HUES64 (cell line): ENCODE measurements around the gene DGUOK.
A peak's percentile ranks its signal among the peaks of the same experiment; 100 is the strongest.

Experiments
- H3K27ac ChIP-seq: 2 replicates; pipeline ENCODE4 v1.7.0; 2013; ENCODE audit warnings: low read depth, low read length, inconsistent platforms
- H3K27me3 ChIP-seq: 2 replicates; pipeline ENCODE4 v1.6.1; 2013; ENCODE audit warnings: mild to moderate bottlenecking, low read length; ENCODE audit not compliant: insufficient read depth
- H3K36me3 ChIP-seq: 2 replicates; pipeline ENCODE4 v1.6.1; 2013; ENCODE audit warnings: mild to moderate bottlenecking, low read length; ENCODE audit not compliant: insufficient read depth
- H3K4me1 ChIP-seq: 2 replicates; pipeline ENCODE4 v1.6.1; 2013; ENCODE audit warnings: mild to moderate bottlenecking, low read length, moderate library complexity; ENCODE audit not compliant: insufficient read depth
- H3K4me3 ChIP-seq: 2 replicates; pipeline ENCODE4 v1.5.1; 2013; ENCODE audit warnings: mild to moderate bottlenecking, low read length, moderate library complexity
- H3K9ac ChIP-seq: 2 replicates; pipeline ENCODE4 v1.6.1; 2013; ENCODE audit warnings: mild to moderate bottlenecking, low read depth, low read length
- H3K9me3 ChIP-seq: 2 replicates; pipeline ENCODE4 v1.6.1; 2013; ENCODE audit warnings: low read depth, low read length; ENCODE audit not compliant: insufficient read depth
- WGBS: fragments of 150-250, 120-280 bp; methylation state at CpG from one replicate; pipeline ENCODE4 v1.1.7; 2013; ENCODE audit warnings: missing lambda C conversion rate; 5-methylcytosine and 5-hydroxymethylcytosine counted together

Gene DGUOK

DNA sequence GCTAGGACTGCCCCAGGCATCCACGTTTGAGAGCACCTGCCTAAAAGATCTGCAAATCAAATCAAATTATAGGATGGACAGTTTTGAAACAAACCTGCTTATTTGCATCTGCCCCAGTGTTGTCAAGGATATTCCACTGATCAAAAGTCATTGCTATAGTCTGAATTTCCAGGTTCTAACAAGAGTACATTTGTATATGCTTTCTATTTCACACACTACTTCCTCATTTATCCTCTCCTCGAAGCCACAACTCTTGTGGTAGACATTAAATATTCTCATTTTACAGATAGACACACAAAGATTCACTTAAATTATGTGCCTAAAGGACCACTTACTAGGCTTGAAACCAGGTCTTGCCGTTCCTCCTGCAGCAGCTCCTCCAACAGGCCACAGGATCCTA lies 46.2 kb downstream of the DGUOK start:
- Histone ChIP-seq H3K27me3 (peaks cover 8% of the 10 kb centered on the region; the same call in 1 of the 2 replicates), H3K27ac (no peak overlapping the region), H3K36me3 (no peaks in the 10 kb centered on the region), H3K4me3 (no peak overlapping the region), H3K9me3 (no peaks in the 10 kb centered on the region), H3K9ac (no peak overlapping the region), H3K4me1 (no peaks in the 10 kb centered on the region)
- 83% methylated on average over 3 of the region's 3 CpGs for WGBS

DNA sequence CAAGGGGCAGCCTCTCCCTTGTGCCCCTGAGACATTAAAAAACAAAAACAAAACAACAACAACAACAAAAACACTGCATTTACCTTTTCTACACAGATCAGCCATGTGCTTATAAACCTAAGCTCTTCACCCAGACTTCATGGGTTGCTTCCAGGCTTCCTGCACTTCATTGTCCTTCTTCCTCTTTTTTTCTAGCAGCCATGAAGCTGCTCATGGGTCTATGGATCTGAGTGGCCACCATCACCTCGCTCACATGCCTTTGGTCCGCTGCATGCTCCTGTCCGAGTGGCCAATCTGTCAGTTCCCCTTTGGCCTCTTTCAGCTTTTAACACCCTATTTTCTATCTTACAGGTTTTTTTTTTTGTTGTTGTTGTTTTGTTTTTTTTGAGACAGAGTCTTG lies 49.1 kb downstream of the DGUOK start:
- Histone ChIP-seq H3K9me3 (no peaks in the 10 kb centered on the region), H3K4me3 (no peak overlapping the region), H3K27me3 (peaks cover 31% of the 10 kb centered on the region), H3K36me3 (no peaks in the 10 kb centered on the region), H3K9ac (no peak overlapping the region), H3K27ac (no peak overlapping the region), H3K4me1 (peaks cover 7% of the 10 kb centered on the region; the same call in 1 of the 2 replicates)
- 95% methylated on average over 3 of the region's 3 CpGs for WGBS

DNA sequence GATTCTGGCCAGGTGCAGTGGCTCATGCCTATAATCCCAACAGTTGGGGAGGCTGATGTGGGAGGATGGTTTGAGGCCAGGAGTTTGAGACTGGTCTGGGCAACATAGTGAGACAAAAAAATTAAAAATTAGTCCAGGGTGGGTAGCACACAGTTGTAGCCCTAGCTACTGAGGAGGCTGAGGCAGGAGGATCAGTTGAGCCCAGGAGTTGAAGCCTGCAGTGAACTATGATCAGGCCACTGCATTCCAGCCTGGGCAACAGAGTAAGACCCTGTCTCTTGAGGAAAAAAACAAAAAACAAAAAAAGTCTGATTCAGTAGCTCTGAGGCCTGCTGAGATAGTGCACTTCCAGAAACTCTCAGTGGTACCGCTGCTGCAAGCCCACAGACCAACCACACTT lies 50.1 kb downstream of the DGUOK start:
- no peak overlapping the region for H3K4me3 ChIP-seq
- no peak overlapping the region for H3K27ac ChIP-seq
- H3K36me3 ChIP-seq = no peaks in the 10 kb centered on the region
- peaks cover 13% of the 10 kb centered on the region; the same call in 1 of the 2 replicates for H3K4me1 ChIP-seq
- no peaks in the 10 kb centered on the region for H3K9me3 ChIP-seq
- WGBS = 95% methylated on average over 1 of the region's 1 CpG
- peaks cover 42% of the 10 kb centered on the region for H3K27me3 ChIP-seq
- no peak overlapping the region for H3K9ac ChIP-seq

DNA sequence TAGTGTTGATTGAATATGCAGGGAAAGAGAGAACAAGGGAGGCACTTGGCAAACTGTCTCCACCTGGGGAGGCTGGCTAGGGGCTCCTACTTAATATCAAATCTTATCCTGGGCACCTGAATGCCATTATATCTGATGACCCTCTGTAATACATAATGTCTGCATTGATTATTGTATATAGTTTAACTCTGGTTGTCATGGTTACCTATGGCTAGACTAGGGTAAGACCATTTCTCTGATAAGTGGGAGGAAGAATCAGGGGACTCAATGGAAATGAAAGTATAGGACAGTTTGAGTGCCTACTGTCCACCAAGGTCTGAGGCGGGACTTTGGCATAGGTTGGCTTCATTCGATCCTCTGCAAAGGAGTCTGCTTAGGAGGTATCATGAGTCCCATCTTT lies 50.8 kb downstream of the DGUOK start:
- no peaks in the 10 kb centered on the region for H3K36me3 ChIP-seq
- no peak overlapping the region for H3K4me3 ChIP-seq
- H3K4me1 ChIP-seq = peaks cover 16% of the 10 kb centered on the region; the same call in 1 of the 2 replicates
- no peak overlapping the region for H3K9ac ChIP-seq
- WGBS = 98% methylated on average over 2 of the region's 2 CpGs
- H3K27me3 ChIP-seq = peaks cover 48% of the 10 kb centered on the region
- no peaks in the 10 kb centered on the region for H3K9me3 ChIP-seq
- no peak overlapping the region for H3K27ac ChIP-seq

DNA sequence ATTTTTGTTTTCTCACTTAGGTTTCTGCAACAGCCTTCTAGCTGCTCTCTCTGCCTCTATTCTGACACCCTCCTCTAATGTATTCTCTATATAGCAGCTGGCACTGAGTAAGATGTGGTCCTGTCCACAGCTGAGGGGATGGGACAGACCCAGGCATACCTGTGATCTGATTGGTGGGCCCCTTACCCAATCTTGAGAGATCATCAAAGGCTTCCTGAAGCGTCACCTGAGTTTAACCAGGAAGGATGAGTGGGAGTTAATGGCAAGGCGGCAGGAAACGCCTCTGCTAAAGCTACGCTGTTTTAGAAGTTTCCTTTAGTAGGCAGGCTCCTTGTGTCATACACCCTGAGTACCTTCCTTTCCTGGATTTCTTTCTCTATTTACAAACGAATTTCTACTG lies 52.3 kb downstream of the DGUOK start:
- no peak overlapping the region for H3K4me3 ChIP-seq
- 59% methylated on average over 5 of the region's 5 CpGs for WGBS
- no peaks in the 10 kb centered on the region for H3K9me3 ChIP-seq
- peaks cover 24% of the 10 kb centered on the region for H3K4me1 ChIP-seq
- H3K27ac ChIP-seq = no peak overlapping the region
- no peaks in the 10 kb centered on the region for H3K36me3 ChIP-seq
- H3K9ac ChIP-seq = no peak overlapping the region
- peaks cover 64% of the 10 kb centered on the region for H3K27me3 ChIP-seq

DNA sequence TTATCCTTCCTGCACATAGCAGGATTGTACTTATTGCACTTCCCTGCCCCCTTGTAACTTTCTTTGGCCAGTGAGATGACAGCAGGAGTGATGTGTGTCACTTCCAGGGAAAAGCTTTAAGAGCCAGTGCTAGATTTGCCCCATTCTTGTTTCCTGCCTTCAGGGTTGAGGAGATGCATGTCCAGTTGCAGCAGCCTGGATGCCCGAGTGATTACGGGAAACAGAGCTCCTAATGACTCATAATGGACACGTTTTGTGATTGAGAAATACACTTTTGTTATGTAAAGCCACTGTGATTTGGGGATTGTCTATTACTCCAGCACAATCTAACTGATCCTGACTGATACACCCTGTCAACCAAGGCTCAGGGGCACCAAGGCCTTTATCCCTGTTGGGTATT lies 53.0 kb downstream of the DGUOK start:
- Histone ChIP-seq H3K4me1 (peaks cover 24% of the 10 kb centered on the region), H3K9me3 (no peaks in the 10 kb centered on the region), H3K9ac (no peak overlapping the region), H3K27me3 (peaks cover 69% of the 10 kb centered on the region), H3K36me3 (no peaks in the 10 kb centered on the region), H3K27ac (no peak overlapping the region), H3K4me3 (no peak overlapping the region)
- 56% methylated on average over 3 of the region's 3 CpGs for WGBS

DNA sequence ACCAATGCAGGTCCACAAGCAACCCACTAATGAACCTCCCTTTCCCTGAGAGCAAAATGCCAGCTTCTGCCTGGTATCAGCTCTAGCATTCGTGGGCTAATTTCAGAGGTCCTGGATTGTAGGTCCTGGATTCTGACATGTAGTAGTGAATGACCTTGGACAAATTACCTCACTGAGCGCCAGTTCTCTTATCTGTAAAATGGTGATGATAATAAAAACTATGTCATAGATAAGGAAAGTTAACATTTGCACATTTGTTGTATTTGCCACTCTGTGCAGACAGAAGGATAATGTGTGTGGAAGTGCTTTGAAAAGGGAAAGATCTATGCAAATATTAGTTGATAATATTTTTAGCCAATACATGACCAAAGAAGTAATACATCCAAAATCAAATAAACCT lies 53.9 kb downstream of the DGUOK start:
- Histone ChIP-seq H3K9me3 (no peaks in the 10 kb centered on the region), H3K27ac (no peak overlapping the region), H3K9ac (no peak overlapping the region), H3K36me3 (no peaks in the 10 kb centered on the region), H3K27me3 (peaks cover 69% of the 10 kb centered on the region), H3K4me3 (peak overlapping the region; percentile 62), H3K4me1 (peaks cover 24% of the 10 kb centered on the region)
- WGBS = 91% methylated on average over 2 of the region's 2 CpGs

DNA sequence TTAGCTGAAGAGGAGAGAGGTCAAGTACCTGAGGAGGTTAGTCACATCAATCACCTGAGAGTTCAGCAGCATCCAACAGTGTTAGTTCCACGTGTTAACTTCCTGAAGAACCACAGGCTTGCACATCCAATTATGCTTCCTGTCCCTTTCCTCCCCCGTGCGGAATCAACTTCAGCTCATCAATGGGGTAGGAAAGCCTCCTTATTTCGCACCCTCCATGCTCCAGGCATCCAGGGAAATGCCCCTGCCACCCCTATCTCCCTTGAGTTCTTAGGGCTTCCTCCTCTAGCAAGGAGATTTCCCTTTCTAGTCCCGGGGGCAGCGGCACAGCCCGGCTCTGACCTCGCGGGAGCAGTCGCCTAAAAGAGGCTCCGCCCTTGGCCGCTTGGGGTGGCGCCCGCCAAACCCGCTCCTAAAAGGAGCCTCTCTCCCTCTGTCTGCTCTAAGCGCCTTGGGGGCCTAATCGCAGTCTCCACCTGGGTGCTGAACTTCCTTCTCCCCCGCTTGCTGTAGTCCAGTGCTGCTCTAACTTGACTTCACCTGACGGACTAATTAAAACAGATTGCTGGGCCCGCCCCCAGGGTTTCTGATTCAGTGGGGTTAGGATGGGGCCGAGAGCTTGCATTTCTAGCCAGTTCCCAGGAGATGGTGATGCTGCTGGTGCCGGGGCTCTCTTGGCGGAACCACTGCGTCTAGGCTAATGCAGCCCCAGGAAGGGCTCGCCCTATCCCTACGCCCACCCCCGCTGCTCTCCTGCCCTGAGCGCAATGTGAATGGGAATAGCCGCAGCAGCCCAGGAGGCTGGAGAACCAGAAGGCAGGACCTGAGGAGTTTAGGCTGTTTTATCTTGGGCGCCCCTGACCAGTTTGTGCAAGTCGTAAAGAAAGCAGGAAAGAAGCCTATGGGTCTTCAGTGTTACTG lies 54.7 kb downstream of the DGUOK start:
- H3K9me3 ChIP-seq = no peaks in the 10 kb centered on the region
- peaks cover 31% of the 10 kb centered on the region for H3K4me1 ChIP-seq
- no peak overlapping the region for H3K27ac ChIP-seq
- H3K27me3 ChIP-seq = peaks cover 69% of the 10 kb centered on the region
- H3K9ac ChIP-seq = peak overlapping the region; percentile 48
- WGBS = 3% methylated on average over 31 of the region's 31 CpGs
- H3K4me3 ChIP-seq = peak overlapping the region; percentile 62
- H3K36me3 ChIP-seq = 0 out of 2 replicates have a peak, but pooled peaks cover 1% of the 10 kb centered on the region

DNA sequence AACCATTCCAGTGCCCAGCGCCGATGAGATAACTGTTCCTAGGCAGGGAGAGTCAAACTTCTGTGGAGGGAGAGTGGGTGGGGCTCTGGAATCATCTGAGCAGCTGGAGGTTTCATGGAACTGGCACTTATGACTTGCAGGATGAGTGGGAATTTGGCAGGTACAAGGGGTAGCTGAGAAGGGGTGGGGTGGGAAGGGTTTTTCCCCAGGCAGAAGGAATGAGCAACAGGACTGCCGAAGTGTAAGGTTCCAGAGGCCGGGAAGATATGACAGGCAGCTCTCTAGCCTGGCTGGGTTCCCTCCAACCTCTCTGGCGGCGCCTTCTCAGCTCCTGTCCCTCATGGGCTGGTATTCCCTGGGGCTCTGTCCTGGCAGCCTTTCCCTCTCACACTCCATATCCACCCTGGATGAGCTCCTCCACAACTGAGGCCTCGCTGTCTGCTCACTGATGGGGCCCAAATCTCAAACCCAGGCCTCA lies 55.5 kb downstream of the DGUOK start:
- H3K27me3 ChIP-seq = peaks cover 68% of the 10 kb centered on the region
- H3K9me3 ChIP-seq = no peaks in the 10 kb centered on the region
- peaks cover 34% of the 10 kb centered on the region for H3K4me1 ChIP-seq
- 70% methylated on average over 7 of the region's 7 CpGs for WGBS
- H3K27ac ChIP-seq = no peak overlapping the region
- no peak overlapping the region for H3K9ac ChIP-seq
- peak overlapping the region; percentile 62; the same call in 1 of the 2 replicates for H3K4me3 ChIP-seq
- H3K36me3 ChIP-seq = peaks cover 10% of the 10 kb centered on the region; the same call in 1 of the 2 replicates

DNA sequence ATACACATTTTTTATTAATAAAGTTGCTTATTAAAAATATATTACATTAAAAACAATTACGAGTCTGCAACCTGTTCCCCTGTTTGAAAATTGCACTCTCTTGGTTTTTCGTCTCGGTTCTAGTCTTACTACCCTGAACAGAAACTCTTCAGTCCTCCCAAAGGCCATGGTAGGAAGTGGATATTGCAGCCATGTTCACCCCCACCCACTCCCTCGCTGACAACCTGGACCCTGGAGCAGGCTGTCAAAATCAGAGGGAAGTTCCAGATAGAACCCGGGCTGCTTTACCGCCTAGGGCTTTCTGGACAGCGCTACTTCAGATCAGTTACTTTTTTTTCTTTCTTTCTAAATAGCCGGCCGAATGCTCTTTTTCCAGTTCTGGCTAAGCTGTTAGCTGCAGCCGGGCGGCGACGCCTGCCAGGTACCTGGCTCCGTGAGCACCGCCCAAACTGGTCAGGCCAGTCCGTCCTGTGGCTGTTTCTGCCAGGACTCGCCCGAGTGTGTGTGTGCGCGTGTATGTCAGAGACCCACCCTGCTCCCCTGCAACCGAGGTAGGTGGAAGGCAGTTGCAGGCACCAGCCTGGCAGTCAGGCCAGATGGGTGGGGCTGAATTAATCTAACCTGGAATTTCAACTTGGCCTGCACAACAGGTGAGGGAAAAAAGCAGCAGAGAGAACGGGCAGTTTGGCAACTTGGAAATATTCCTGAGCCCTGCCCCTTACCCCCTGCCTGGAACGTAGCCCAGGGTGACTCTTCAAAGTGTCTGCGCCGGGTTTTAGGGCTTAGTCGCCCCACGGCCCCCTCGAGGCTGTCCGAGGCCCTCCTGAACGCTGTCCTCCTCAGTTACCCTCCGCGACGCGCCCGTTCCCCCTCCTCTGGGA lies 56.9 kb downstream of the DGUOK start:
- Histone ChIP-seq H3K27ac (0 out of 2 replicates have a peak overlapping the region, but pooled peaks have one; percentile 5), H3K9me3 (no peaks in the 10 kb centered on the region), H3K36me3 (peaks cover 12% of the 10 kb centered on the region; the same call in 1 of the 2 replicates), H3K9ac (peak overlapping the region; percentile 75), H3K4me3 (peak overlapping the region; percentile 62), H3K4me1 (peaks cover 47% of the 10 kb centered on the region), H3K27me3 (peaks cover 59% of the 10 kb centered on the region)
- WGBS = 10% methylated on average over 35 of the region's 35 CpGs
